KMS-11 (cell line): Measurements from ENCODE around the gene IL15.

Experiments
- H2AFZ ChIP-seq: fragments of 200-600 bp; sonication (generic); 2 replicates; pipeline ENCODE4 v1.6.1; 2016; ENCODE audit warnings: antibody characterized with exemption, mixed run types, low read depth
- H3K27ac ChIP-seq: fragments of 200-600 bp; sonication (generic); 2 replicates; pipeline ENCODE4 v1.6.1; 2016; ENCODE audit warnings: mild to moderate bottlenecking, mixed run types
- H3K27me3 ChIP-seq: fragments of 200-600 bp; sonication (generic); 2 replicates; pipeline ENCODE4 v1.6.1; 2017; ENCODE audit warnings: mild to moderate bottlenecking, low read depth, mixed run types, moderate library complexity; ENCODE audit not compliant: insufficient read depth
- H3K36me3 ChIP-seq: fragments of 200-600 bp; sonication (generic); 2 replicates; pipeline ENCODE4 v1.6.1; 2017; ENCODE audit warnings: mild to moderate bottlenecking, mixed run types; ENCODE audit not compliant: insufficient read depth
- H3K4me1 ChIP-seq: fragments of 200-600 bp; sonication (generic); 2 replicates; pipeline ENCODE4 v1.6.1; 2016; ENCODE audit warnings: mild to moderate bottlenecking, low read depth, mixed run types; ENCODE audit not compliant: poor library complexity, severe bottlenecking
- H3K4me2 ChIP-seq: fragments of 200-600 bp; sonication (generic); 2 replicates; pipeline ENCODE4 v1.7.0; 2016; ENCODE audit warnings: mild to moderate bottlenecking, mixed run types
- H3K4me3 ChIP-seq: fragments of 200-600 bp; sonication (generic); IDR thresholded peaks from 2 replicates; pipeline ENCODE4 v1.6.1; 2017; ENCODE audit warnings: low read depth, low read length, mixed read lengths; ENCODE audit not compliant: insufficient read depth
- H3K79me2 ChIP-seq: fragments of 200-600 bp; sonication (generic); 2 replicates; pipeline ENCODE4 v1.6.1; 2016; ENCODE audit warnings: low read depth, mixed run types; ENCODE audit not compliant: insufficient read depth
- H3K9ac ChIP-seq: fragments of 200-600 bp; sonication (generic); 2 replicates; pipeline ENCODE4 v1.6.1; 2016; ENCODE audit warnings: mild to moderate bottlenecking, mixed run types
- H4K20me1 ChIP-seq: fragments of 200-600 bp; sonication (generic); 2 replicates; pipeline ENCODE4 v1.6.1; 2016; ENCODE audit warnings: mild to moderate bottlenecking, mixed run types; ENCODE audit not compliant: insufficient read depth
- TF ChIP-seq, protein P1 (sequence below): fragments of 200-600 bp; sonication (generic); conservative IDR thresholded peaks from 2 replicates; pipeline ENCODE4 v1.6.1; 2017; ENCODE audit warnings: low read depth, mild to moderate bottlenecking, antibody characterized with exemption, low read length, moderate library complexity, mixed read lengths

The IL15 gene

DNA sequence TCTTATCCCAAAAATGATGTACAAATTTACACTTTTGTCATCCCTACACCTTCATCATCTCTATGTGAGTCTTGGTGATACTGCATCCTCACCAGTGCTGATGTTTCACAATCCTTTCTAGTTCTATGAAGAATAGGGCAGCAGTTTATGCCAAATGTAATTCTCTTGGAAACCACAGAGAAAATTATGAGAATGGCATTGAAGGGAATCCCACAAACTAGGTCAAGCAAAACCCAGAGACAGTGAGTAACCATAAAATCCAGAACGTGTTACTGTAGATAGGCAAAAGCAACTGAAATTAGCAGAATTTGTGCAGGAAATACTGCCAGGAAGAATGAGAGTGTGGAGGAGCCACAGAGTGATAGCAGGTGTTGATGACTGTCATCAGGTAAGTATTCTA is 24.5 kb downstream of the IL15 start:
- TF ChIP-seq, protein P1, sequence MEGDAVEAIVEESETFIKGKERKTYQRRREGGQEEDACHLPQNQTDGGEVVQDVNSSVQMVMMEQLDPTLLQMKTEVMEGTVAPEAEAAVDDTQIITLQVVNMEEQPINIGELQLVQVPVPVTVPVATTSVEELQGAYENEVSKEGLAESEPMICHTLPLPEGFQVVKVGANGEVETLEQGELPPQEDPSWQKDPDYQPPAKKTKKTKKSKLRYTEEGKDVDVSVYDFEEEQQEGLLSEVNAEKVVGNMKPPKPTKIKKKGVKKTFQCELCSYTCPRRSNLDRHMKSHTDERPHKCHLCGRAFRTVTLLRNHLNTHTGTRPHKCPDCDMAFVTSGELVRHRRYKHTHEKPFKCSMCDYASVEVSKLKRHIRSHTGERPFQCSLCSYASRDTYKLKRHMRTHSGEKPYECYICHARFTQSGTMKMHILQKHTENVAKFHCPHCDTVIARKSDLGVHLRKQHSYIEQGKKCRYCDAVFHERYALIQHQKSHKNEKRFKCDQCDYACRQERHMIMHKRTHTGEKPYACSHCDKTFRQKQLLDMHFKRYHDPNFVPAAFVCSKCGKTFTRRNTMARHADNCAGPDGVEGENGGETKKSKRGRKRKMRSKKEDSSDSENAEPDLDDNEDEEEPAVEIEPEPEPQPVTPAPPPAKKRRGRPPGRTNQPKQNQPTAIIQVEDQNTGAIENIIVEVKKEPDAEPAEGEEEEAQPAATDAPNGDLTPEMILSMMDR: no peak
- no peaks in the 10 kb centered on the region for H3K36me3 ChIP-seq

DNA sequence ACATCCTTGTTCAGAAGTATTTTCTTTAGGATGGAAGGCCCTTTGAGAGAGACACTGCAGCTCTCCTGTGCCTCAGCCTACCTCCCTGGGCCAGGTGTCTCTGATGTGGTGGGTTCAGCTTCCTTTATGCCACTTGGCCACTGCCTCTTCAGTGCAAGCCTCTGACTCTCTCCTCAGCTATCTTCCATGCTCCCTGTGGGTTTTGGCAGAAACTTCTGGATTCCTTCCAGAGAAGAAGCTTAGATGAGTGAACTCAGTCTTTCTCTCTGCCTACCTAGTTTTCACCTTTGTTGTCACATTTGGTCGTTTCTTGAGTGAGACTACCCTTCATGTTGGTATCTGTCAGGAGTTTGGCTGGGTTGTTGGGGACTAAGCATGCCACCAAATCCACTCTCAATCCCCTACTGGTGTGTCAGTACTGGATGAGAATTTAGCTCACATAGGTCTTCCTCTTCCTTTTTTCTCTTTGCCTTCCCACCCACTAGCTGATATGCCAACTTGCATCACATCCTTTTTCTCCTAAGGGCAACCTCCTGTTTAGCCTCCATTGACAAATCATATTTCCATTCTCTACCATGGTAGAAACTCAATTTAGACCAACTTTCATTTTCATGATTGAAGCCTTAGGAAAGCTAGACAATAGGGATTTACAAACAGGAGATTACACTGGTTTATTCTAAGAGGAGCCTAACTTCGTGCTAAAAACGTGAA is 32.0 kb downstream of the IL15 start:
- TF ChIP-seq, protein P1: no peak
- Histone ChIP-seq H3K4me3 (no peak overlapping the region), H3K36me3 (no peaks in the 10 kb centered on the region), H3K9ac (no peak overlapping the region), H3K4me1 (no peaks in the 10 kb centered on the region), H3K27me3 (no peaks in the 10 kb centered on the region), H2AFZ (no peak overlapping the region), H3K79me2 (no peaks in the 10 kb centered on the region), H4K20me1 (no peaks in the 10 kb centered on the region), H3K4me2 (no peak overlapping the region), H3K27ac (no peak overlapping the region)

More for the DNA sequence above, 24.5 kb downstream of the IL15 start:
- Histone ChIP-seq H3K4me3 (no peak overlapping the region), H3K4me1 (peaks cover 10% of the 10 kb centered on the region), H3K27ac (no peak overlapping the region), H3K9ac (no peak overlapping the region), H3K79me2 (no peaks in the 10 kb centered on the region), H2AFZ (no peak overlapping the region), H4K20me1 (no peaks in the 10 kb centered on the region), H3K27me3 (no peaks in the 10 kb centered on the region), H3K4me2 (no peak overlapping the region)

DNA sequence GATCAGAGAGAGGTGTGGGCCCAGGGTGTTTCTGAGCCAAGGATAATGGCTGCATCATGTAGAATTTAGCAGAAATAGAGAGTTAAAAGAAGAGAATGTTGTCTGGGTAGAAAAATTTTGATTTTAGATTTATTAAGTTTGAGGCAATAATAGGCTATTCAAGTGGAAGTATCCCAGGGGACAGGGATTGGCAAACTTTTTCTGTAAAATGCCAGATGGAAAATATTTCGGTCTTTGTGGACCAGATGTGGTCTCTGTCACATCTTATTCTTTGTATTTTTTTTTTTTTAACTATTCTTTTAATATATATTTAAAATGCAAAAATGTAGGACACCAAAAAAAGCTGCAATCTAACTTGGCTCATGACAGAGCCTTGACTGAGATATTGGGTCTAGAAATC is 33.1 kb downstream of the IL15 start:
- Histone ChIP-seq H3K4me1 (no peaks in the 10 kb centered on the region), H3K9ac (no peak overlapping the region), H4K20me1 (no peaks in the 10 kb centered on the region), H3K36me3 (no peaks in the 10 kb centered on the region), H3K79me2 (no peaks in the 10 kb centered on the region), H3K4me2 (no peak overlapping the region), H3K27ac (no peak overlapping the region), H3K4me3 (no peak overlapping the region), H3K27me3 (no peaks in the 10 kb centered on the region), H2AFZ (no peak overlapping the region)
- TF ChIP-seq, protein P1: no peak

DNA sequence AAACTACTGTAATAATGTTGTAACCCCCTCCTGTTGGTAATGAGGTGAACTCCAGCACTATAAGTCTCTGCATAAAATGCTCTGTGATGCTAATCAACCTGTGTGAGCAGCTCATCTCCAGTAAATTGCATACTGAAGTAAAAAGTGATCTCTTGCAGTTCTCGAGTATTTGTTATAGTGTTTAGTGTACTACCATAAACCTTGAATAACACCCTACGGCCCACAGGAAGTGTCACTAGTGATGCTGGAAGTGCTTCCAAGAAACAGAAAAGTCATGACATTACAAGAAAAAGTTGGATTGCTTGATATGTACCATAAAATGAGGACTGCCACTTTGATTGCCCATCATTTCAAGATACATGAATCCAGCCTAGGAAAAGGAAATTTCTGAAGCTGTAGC is 39.0 kb downstream of the IL15 start:
- no peak overlapping the region for H3K9ac ChIP-seq
- no peaks in the 10 kb centered on the region for H3K4me1 ChIP-seq
- TF ChIP-seq, protein P1: no peak
- H3K4me3 ChIP-seq: no peak overlapping the region
- no peaks in the 10 kb centered on the region for H3K27me3 ChIP-seq
- no peak overlapping the region for H3K4me2 ChIP-seq
- H3K79me2 ChIP-seq: no peaks in the 10 kb centered on the region
- H2AFZ ChIP-seq: no peak overlapping the region
- no peaks in the 10 kb centered on the region for H4K20me1 ChIP-seq
- no peak overlapping the region for H3K27ac ChIP-seq
- no peaks in the 10 kb centered on the region for H3K36me3 ChIP-seq
